ENCODE data around the gene TTC3.

GRCh38 chr21:37139154-37139553 lies 66.1 kb downstream of the TTC3 start:
- no peak for TF ChIP-seq POLR2A (IDR thresholded peaks at IDR 0.05; ENCODE audit: low read depth, low read length)
- TF ChIP-seq TAF1 (IDR thresholded peaks at IDR 0.05; ENCODE audit: borderline replicate concordance, low read depth, low read length) = no peak
